ES-I3 (cell line): ENCODE data around the gene C11orf98.
A peak's percentile ranks its signal among the peaks of the same experiment; 100 is the strongest.
"Not testable (repeated sequence)": the region's sequence is repeated elsewhere in the genome, so short reads cannot be mapped to it uniquely, and the experiment has no call there.

Experiments used
- H3K36me3 ChIP-seq: 2 replicates; pipeline ENCODE4 v1.6.1; 2013; ENCODE audit warnings: mild to moderate bottlenecking, low read length, control low read depth, moderate library complexity; ENCODE audit not compliant: insufficient read depth
- H3K4me1 ChIP-seq: 2 replicates; pipeline ENCODE4 v1.6.1; 2013; ENCODE audit warnings: mild to moderate bottlenecking, control low read depth, low read length; ENCODE audit not compliant: insufficient read depth
- H3K9ac ChIP-seq: 2 replicates; pipeline ENCODE4 v1.6.1; 2013; ENCODE audit warnings: low read depth, mild to moderate bottlenecking, low read length, moderate library complexity
- H3K9me3 ChIP-seq: 2 replicates; pipeline ENCODE4 v1.6.1; 2013; ENCODE audit warnings: mild to moderate bottlenecking, low read length, moderate library complexity; ENCODE audit not compliant: control insufficient read depth, insufficient read depth

C11orf98 gene

GRCh38 chr11:62694455-62695167, 29.6 kb upstream of the C11orf98 start:
- no peak overlapping the region for H3K9ac ChIP-seq
- H3K36me3 ChIP-seq = peaks cover 8% of the 10 kb centered on the region
- H3K4me1 ChIP-seq = peaks cover 8% of the 10 kb centered on the region; the same call in 1 of the 2 replicates

GRCh38 chr11:62693624-62694023, 28.6 kb upstream of the C11orf98 start:
- H3K9ac ChIP-seq, H3K9me3 ChIP-seq, H3K36me3 ChIP-seq: not testable (repeated sequence)
- peaks cover 15% of the 10 kb centered on the region for H3K4me1 ChIP-seq

More at GRCh38 chr11:62694455-62695167, 29.6 kb upstream of the C11orf98 start:
- H3K9me3 ChIP-seq = no peaks in the 10 kb centered on the region

- no peaks in the 10 kb centered on the region for H3K9me3 ChIP-seq
- H3K36me3 ChIP-seq = peaks cover 8% of the 10 kb centered on the region
- peaks cover 18% of the 10 kb centered on the region for H3K4me1 ChIP-seq
- H3K9ac ChIP-seq = no peak within 1 kb of the TSS
These were observed 24.6 kb upstream of the C11orf98 start, which contains the start of gene LRRN4CL for GRCh38 chr11:62689421-62690183. LRRN4CL (minus strand) TSS chr11:62689530; CDS start chr11:62688508, 1,022 bp downstream.

DNA sequence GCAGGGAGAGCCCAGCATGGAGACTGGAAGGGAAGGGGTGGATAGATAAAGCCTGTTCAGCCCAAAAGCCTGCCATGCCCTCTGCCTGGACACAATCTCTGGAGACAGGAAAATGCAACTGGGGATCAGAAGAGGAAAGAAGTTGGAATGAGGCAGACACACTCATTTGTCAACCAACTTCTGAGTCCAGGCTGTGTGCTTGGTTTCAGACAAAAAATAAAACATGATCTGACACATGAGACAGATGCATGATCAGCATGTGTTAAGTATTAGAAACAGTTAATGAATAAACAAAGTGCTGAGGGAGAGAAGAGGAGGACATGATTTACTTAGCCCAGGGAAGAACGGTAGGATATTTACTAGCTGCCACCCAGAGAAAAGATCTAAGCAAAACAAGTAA, 23.5 kb upstream of the C11orf98 start:
- H3K9ac ChIP-seq = no peak overlapping the region
- H3K36me3 ChIP-seq = peaks cover 8% of the 10 kb centered on the region
- H3K9me3 ChIP-seq = no peaks in the 10 kb centered on the region
- H3K4me1 ChIP-seq = peaks cover 18% of the 10 kb centered on the region

GRCh38 chr11:62687508-62688396, 22.7 kb upstream of the C11orf98 start:
- Histone ChIP-seq H3K36me3 (peaks cover 8% of the 10 kb centered on the region), H3K9me3 (no peaks in the 10 kb centered on the region), H3K9ac (no peak overlapping the region), H3K4me1 (peaks cover 18% of the 10 kb centered on the region)

GRCh38 chr11:62682518-62682917, 17.5 kb upstream of the C11orf98 start:
- no peak overlapping the region for H3K9ac ChIP-seq
- H3K4me1 ChIP-seq = no peaks in the 10 kb centered on the region
- H3K36me3 ChIP-seq = no peaks in the 10 kb centered on the region
- no peaks in the 10 kb centered on the region for H3K9me3 ChIP-seq

GRCh38 chr11:62680825-62681240, 15.8 kb upstream of the C11orf98 start:
- Histone ChIP-seq H3K9me3 (no peaks in the 10 kb centered on the region), H3K4me1 (no peaks in the 10 kb centered on the region), H3K9ac (no peak overlapping the region), H3K36me3 (no peaks in the 10 kb centered on the region)

DNA sequence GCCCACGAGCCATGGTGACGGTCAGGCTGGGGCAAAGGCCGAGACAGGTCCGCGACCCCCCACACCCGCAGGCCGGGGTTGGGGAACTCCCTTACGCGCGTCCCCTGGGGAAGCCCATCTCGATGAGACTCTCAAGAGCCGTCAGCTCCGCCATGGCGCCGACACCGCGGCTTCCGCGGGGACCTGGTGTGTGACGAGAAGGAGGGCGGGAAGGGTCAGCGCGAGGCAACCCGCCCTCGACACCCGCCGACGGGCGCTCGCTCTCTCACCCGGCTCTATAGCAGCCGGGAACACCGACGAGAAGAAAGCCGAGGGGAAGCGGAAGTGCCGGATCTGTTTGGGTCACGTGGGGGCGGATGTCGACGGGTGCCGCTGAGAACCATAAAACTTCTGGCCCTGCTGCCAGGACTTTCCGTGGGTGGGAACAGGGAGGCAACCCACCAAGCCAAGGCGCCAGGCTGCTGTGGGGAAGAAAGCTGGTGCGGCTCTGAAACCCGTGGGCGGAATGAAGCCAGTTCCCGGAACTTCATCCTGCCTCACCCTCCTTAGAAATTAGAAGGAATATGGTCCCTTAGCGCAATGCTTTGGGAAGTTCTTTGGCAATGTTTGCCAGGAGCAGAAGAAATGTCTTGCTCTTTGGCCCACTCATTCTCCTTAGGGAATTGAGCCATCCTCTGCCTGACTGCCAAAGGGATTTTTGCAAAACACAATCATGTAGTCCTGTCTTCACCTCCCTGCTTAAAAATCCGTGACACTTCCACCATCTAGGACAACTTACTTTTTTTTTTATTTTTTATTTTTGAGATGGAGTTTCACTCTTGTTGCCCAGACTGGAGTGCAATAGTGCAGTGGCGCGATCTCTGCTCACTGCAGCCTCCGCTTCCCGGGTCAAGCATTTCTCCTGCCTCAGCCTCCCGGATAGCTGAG, 14.0 kb upstream of the C11orf98 start, which contains the start of gene UBXN1:
Gene UBXN1 (minus strand): TSS at position 304 of the 927 bp plus-strand sequence. CDS start 150 bp downstream, at position 154.
- Histone ChIP-seq H3K9ac (peak within 1 kb of the TSS; percentile 67), H3K4me1 (no peaks in the 10 kb centered on the region), H3K9me3 (no peaks in the 10 kb centered on the region), H3K36me3 (no peaks in the 10 kb centered on the region)

DNA sequence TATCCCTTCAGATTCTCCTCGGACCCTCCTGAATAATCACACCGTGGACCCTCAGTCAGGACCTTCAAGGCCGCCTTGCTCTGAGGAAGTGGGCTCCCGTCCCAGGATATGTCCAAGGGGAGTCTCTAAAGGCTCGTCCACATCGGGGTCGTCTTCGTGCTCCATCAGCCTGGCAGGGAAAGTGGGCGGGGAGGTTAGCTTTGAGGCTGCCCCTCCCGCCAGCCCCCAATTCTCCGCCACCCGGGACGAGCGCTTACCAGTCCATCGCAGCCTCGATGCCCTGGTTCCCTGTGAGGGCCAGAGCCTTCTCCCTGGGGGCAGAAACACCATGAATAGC, 13.4 kb upstream of the C11orf98 start:
- Histone ChIP-seq H3K4me1 (no peaks in the 10 kb centered on the region), H3K36me3 (no peaks in the 10 kb centered on the region), H3K9ac (peak overlapping the region; percentile 67), H3K9me3 (no peaks in the 10 kb centered on the region)

- 0 out of 2 replicates have a peak, but pooled peaks cover 4% of the 10 kb centered on the region for H3K36me3 ChIP-seq
- H3K9me3 ChIP-seq = no peaks in the 10 kb centered on the region
- H3K9ac ChIP-seq = peak overlapping the region; percentile 67; the same call in 1 of the 2 replicates
- no peaks in the 10 kb centered on the region for H3K4me1 ChIP-seq
These were observed 12.7 kb upstream of the C11orf98 start for GRCh38 chr11:62677714-62678113.

DNA sequence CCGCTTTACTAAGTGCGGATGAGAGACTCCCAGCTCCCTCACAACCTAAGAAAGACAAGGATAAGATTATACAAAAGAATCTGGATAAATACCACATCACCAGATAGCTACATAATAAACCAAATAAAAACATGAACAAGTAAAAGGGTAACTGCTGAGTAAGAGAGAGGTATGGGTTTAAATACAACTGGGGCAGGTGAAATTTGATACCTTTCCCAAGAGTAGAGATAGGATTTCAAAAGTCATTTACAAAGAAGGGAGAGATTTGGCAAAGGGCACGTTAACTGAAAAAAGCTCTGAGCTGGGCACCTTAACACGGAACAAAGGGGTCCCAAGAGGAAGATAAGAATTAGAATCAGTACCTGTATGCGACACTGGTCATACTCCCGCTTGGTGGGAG, 12.1 kb upstream of the C11orf98 start:
- Histone ChIP-seq H3K4me1 (no peaks in the 10 kb centered on the region), H3K9ac (no peak overlapping the region), H3K9me3 (no peaks in the 10 kb centered on the region), H3K36me3 (0 out of 2 replicates have a peak, but pooled peaks cover 4% of the 10 kb centered on the region)

GRCh38 chr11:62676698-62677097, 11.7 kb upstream of the C11orf98 start:
- Histone ChIP-seq H3K36me3 (0 out of 2 replicates have a peak, but pooled peaks cover 4% of the 10 kb centered on the region), H3K9ac (no peak overlapping the region), H3K9me3 (no peaks in the 10 kb centered on the region), H3K4me1 (no peaks in the 10 kb centered on the region)

DNA sequence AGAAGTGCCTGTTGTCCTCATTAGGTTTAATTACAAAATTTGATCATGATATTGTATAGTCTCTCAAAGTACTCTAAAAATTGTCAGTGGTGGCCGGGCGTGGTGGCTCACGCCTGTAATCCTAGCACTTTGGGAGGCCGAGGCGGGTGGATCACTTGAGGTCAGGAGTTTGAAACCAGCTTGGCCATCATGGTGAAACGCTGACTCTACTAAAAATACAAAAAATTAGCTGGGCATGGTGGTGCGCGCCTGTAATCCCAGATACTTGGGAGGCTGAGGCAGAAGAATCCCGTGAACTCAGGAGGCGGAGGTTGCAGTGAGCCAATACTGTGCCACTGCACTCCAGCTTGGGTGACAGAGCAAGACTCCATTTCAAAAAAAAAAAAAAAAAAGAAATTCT, 10.4 kb upstream of the C11orf98 start:
- H3K36me3 ChIP-seq, H3K9me3 ChIP-seq, H3K9ac ChIP-seq, H3K4me1 ChIP-seq: not testable (repeated sequence)
